Measurements from ENCODE around the gene FLYWCH1.
A peak's percentile ranks its signal among the peaks of the same experiment; 100 is the strongest.

The FLYWCH1 gene

DNA sequence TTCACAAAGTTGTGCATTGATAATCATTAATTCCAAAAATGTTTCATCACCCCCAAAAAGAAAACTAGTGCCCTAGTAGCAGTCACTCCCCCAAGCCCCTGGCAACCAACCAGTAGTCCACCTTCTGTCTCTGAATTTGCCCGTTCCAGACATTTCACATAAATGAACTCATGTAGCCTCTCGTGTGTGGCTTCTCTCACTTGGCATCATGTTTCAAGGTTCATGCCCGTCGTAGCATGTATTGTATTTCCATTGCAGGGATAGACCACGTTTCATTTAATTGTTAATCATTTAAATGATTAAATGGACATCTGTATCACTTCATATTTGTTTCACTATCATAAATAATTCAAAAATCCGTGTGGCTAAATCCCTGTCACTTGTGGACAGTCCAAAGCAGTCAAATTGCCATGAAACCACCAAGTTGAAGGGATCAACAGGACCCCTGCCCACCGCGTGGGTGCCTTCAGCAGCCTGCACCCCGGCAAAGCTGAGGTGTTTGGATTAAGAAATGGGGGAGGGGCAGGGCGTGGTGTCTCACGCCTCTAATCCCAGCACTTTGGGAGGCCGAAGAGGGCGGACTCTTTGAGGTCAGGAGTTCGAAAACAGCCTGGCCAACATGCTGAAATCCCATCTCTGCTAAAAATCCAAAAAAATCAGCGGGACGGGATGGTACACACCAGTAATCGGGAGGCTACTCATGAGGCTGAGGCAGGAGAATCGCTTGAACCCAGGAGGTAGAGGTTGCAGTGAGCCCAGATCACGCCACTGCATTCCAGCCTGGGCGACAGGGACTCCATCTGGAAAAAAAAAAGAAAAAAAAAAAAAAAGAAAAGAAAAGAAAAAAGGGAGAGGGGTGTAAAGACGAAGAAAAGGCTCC lies 37.5 kb upstream of the FLYWCH1 start:
- H3K4me3 ChIP-seq (ENCODE audit: low read depth, low read length) = no peak overlapping the region
- TF ChIP-seq, protein P1, sequence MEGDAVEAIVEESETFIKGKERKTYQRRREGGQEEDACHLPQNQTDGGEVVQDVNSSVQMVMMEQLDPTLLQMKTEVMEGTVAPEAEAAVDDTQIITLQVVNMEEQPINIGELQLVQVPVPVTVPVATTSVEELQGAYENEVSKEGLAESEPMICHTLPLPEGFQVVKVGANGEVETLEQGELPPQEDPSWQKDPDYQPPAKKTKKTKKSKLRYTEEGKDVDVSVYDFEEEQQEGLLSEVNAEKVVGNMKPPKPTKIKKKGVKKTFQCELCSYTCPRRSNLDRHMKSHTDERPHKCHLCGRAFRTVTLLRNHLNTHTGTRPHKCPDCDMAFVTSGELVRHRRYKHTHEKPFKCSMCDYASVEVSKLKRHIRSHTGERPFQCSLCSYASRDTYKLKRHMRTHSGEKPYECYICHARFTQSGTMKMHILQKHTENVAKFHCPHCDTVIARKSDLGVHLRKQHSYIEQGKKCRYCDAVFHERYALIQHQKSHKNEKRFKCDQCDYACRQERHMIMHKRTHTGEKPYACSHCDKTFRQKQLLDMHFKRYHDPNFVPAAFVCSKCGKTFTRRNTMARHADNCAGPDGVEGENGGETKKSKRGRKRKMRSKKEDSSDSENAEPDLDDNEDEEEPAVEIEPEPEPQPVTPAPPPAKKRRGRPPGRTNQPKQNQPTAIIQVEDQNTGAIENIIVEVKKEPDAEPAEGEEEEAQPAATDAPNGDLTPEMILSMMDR (IDR thresholded peaks at IDR 0.05; ENCODE audit: low read depth, low read length, missing control alignments) = no peak
- no peak for DNase-seq (ENCODE audit: low read depth)
- in situ Hi-C loops (cut with HindIII; ENCODE audit: low sequenced_read_pairs) = no loop called here

DNA sequence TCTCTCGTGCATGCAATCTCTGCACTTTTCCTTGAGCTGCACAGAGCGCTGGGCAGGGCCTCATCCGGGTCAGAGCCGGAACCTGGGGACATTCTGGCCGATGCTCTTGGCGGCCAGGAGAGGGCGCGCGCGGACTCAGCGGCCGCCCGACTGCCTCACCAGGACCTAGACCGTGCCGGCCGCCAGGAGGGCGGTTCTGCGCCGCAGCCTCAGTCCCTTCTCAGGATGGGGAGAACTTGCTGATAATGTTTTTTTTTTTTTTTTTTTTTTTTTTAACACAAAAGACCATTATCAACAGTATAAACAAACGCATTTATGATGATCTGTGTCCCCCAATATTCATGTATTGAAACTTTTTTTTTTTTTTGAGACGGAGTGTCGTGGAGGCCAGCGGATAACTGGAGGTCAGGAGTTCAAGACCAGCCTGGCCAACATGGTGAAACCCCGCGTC lies 36.8 kb upstream of the FLYWCH1 start:
- in situ Hi-C loops (cut with HindIII; ENCODE audit: low sequenced_read_pairs) = no loop called here
- TF ChIP-seq, protein P1 (IDR thresholded peaks at IDR 0.05; ENCODE audit: low read depth, low read length, missing control alignments) = peak; percentile 97

DNA sequence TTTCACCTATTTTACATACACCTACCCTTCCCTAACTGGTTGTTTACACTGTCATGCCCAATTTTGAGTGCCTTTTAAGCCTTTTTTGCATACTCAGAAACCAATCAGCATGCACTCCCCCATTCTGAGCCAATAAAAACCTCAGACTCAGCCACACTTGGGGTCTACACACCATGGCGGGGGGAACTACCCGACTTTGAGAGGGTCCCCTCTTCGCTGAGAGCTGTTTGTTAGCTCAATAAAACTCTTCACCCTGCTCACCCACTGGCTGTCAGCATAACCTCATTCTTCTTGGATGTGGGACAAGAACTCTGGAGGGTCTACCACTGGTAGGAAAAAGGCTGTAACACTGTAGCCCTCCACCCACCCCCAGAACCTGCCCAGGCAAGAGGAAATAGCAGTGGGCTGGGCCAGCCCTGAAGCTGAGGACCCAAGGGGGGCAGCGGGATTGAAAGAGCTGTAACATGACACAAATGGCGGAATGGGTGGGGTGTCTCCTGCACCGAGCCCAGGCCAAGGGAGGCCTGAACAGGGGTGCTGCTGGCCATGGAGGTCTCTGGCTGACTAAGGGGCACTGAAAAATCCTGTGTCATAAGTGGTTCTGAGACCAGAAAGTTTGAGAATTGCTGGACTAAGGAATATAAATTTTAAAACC lies 31.8 kb upstream of the FLYWCH1 start:
- no peak overlapping the region for H3K4me3 ChIP-seq (ENCODE audit: low read depth, low read length)
- in situ Hi-C loops (cut with HindIII; ENCODE audit: low sequenced_read_pairs) = no loop called here
- DNase-seq (ENCODE audit: low read depth) = no peak
- TF ChIP-seq, protein P1 (IDR thresholded peaks at IDR 0.05; ENCODE audit: low read depth, low read length, missing control alignments) = no peak

More for the DNA sequence above, 36.8 kb upstream of the FLYWCH1 start:
- H3K4me3 ChIP-seq (ENCODE audit: low read depth, low read length) = no peak overlapping the region
- DNase-seq (ENCODE audit: low read depth) = peak; percentile 34

DNA sequence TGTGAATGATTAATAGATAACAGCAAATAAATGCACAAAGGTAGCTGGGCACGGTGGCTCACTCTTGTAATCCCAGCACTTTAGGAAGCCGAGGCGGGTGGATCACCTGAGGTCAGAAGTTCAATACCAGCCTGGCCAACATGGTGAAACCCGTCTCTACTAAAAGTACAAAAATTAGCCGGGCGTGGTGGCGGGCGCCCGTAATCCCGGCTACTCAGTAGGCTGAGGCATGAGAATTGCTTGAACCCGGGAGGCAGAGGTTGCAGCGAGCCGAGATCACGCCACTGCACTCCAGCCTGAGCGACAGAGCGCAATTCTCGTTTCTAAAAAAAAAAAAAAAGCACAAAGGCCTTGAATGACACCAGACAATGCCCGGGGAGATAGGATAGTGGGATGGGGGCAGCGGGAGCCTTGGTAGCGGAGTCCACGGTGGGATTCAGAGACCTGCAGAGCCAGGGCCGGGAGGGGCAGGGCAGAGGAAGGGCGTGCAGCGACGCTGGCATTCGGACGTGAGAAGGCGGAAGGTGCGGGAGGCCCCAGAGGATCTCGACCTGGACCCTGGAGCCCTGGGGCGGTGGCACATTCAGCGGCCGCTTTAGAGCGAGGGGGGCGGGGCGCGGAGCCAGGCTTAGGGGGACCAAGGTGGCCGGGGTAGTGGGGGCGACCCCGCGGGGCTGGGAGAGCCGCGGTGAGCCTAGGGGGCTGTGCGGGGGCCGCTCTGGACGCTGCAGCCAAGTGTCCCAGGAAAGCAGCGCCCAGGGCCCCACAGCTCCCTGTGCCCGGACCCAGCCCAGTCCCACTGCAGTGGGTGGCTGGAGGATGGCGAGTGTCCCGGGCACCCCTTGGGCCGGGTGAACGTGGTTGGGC lies 29.7 kb upstream of the FLYWCH1 start:
- no peak for DNase-seq (ENCODE audit: low read depth)
- peak overlapping the region; percentile 88 for H3K4me3 ChIP-seq (ENCODE audit: low read depth, low read length)
- in situ Hi-C loops (cut with HindIII; ENCODE audit: low sequenced_read_pairs) = no loop called here
- TF ChIP-seq, protein P1 (IDR thresholded peaks at IDR 0.05; ENCODE audit: low read depth, low read length, missing control alignments) = no peak

DNA sequence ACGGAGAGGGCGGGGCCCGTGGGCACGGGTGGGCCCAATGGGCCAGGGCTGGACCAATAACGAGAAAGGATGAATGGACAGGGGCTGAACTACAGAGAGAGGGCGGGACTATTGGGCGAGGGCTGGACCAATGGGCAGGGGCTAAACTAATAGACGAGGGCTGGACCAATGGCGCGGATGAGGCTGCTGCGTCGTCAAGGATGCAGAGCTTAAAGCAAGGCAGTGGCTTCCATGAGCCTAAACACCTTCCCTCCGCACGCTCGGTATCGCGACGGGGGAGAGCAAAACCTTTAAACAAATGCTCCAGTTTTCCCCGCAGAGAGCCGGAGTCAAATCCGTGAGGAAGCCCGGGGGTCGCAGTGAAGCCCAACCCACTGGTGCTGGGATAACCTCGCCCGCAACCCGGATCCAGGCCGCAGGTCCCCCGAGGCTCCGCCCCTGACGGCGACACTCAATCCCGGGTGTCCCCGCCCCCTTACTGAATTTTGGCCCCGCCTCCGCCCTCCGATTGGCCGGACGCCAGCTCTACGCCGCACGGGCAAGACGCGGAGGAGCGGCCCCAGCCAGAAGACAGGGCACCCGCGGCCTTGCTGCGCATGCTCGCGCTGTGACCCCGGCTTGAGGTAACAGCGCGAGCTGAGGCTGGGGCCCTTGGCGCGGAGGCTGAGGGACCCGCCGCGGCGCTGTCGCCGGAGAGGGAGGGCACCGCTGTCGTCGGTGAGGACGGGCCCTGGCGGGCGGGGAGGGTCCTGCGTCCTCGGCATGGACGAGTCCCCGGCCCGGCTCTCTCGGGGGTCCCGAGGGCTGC lies 28.9 kb upstream of the FLYWCH1 start, which contains the start of gene FLYWCH2:
TSS of gene FLYWCH2 (plus strand) at position 566 of the 808 bp plus-strand sequence. CDS start 13,235 bp downstream, outside the sequence.
- DNase-seq (ENCODE audit: low read depth) = peak; percentile 97
- H3K4me3 ChIP-seq (ENCODE audit: low read depth, low read length) = peak within 1 kb of the TSS; percentile 88
- in situ Hi-C loops (cut with HindIII; ENCODE audit: low sequenced_read_pairs) = no loop called here
- TF ChIP-seq, protein P1 (IDR thresholded peaks at IDR 0.05; ENCODE audit: low read depth, low read length, missing control alignments) = no peak

All from astrocyte of the cerebellum (primary cell).